Neuronal stem cell (in vitro differentiated cells): ENCODE data around the gene TAS2R50.

Experiments
- DNase-seq: peaks from one replicate; pipeline ENCODE4 v3.0.0-alpha.2; 2013; ENCODE audit warnings: low spot score
- H2AFZ ChIP-seq: one replicate; pipeline ENCODE4 v1.6.1; 2013; ENCODE audit warnings: mild to moderate bottlenecking, low read length, inconsistent platforms
- H2AK5ac ChIP-seq: 2 replicates; pipeline ENCODE4 v1.6.1; 2013; ENCODE audit warnings: low read depth, mild to moderate bottlenecking, inconsistent platforms, low read length, moderate library complexity, mixed read lengths
- H2BK120ac ChIP-seq: 2 replicates; pipeline ENCODE4 v1.6.1; 2013; ENCODE audit warnings: low read depth, mild to moderate bottlenecking, inconsistent platforms, low read length, moderate library complexity, mixed read lengths
- H2BK12ac ChIP-seq: one replicate; pipeline ENCODE4 v1.6.1; 2013; ENCODE audit warnings: low read length, inconsistent platforms
- H2BK15ac ChIP-seq: 2 replicates; pipeline ENCODE4 v1.6.1; 2013; ENCODE audit warnings: mild to moderate bottlenecking, low read length, inconsistent platforms, mixed read lengths
- H2BK5ac ChIP-seq: one replicate; pipeline ENCODE4 v1.6.1; 2013; ENCODE audit warnings: inconsistent platforms, mild to moderate bottlenecking, low read length, moderate library complexity
- H3K14ac ChIP-seq: one replicate; pipeline ENCODE4 v1.6.1; 2013; ENCODE audit warnings: low read length, inconsistent platforms
- H3K18ac ChIP-seq: 2 replicates; pipeline ENCODE4 v1.6.1; 2013; ENCODE audit warnings: low read length, inconsistent platforms
- H3K23ac ChIP-seq: 2 replicates; pipeline ENCODE4 v1.6.1; 2013; ENCODE audit warnings: low read depth, mild to moderate bottlenecking, mixed read lengths, low read length, inconsistent platforms; ENCODE audit not compliant: poor library complexity
- H3K27ac ChIP-seq: replicated peaks from 3 replicates; pipeline ENCODE4 v1.5.1; 2013; ENCODE audit warnings: low read length, inconsistent platforms
- H3K27me3 ChIP-seq, 3 experiments: 2 replicates each; pipeline ENCODE4 v1.6.1; 2013; ENCODE audit warnings: low read length in 3 of 3, mild to moderate bottlenecking in 2 of 3, inconsistent platforms in 1 of 3, low read depth in 1 of 3, mixed read lengths in 1 of 3, moderate library complexity in 1 of 3; ENCODE audit not compliant: control insufficient read depth in 3 of 3, insufficient read depth in 3 of 3
- H3K36me3 ChIP-seq, 2 donors: replicated peaks in 1 of 2; 2 replicates each; pipeline ENCODE4 v1.6.1; 2013; ENCODE audit warnings: low read length in 2 of 2; ENCODE audit not compliant: control insufficient read depth in 2 of 2, insufficient read depth in 2 of 2
- H3K4ac ChIP-seq: 2 replicates; pipeline ENCODE4 v1.6.1; 2013; ENCODE audit warnings: inconsistent platforms, mild to moderate bottlenecking, low read length, moderate library complexity
- H3K4me1 ChIP-seq, 2 donors: 1 replicate in 1 of 2; 2 replicates in 1 of 2; pipeline ENCODE4 v1.6.1; 2013; ENCODE audit warnings: low read length in 2 of 2, low read depth in 1 of 2; ENCODE audit not compliant: control insufficient read depth in 2 of 2, insufficient read depth in 1 of 2
- H3K4me2 ChIP-seq: one replicate; pipeline ENCODE4 v1.6.1; 2013; ENCODE audit warnings: mild to moderate bottlenecking, low read length, inconsistent platforms; ENCODE audit not compliant: insufficient read depth, poor library complexity, severe bottlenecking
- H3K4me3 ChIP-seq, 2 donors: 2 replicates each; pipeline ENCODE4 v1.5.1; 2013; ENCODE audit warnings: low read length in 2 of 2, mild to moderate bottlenecking in 2 of 2, inconsistent platforms in 1 of 2, moderate library complexity in 1 of 2
- H3K79me1 ChIP-seq: one replicate; pipeline ENCODE4 v1.6.1; 2013; ENCODE audit warnings: low read depth, mild to moderate bottlenecking, inconsistent platforms, low read length, moderate library complexity
- H3K9ac ChIP-seq: one replicate; pipeline ENCODE4 v1.6.1; 2013; ENCODE audit warnings: mild to moderate bottlenecking, low read depth, low read length, inconsistent platforms; ENCODE audit not compliant: poor library complexity
- H3K9me3 ChIP-seq, 2 donors: replicated peaks in 1 of 2; 2 replicates each; pipeline versions ENCODE3 to v1.6.1; 2013; ENCODE audit warnings: low read length in 2 of 2, mild to moderate bottlenecking in 2 of 2, inconsistent platforms in 1 of 2, low read depth in 1 of 2, mixed read lengths in 1 of 2, moderate library complexity in 1 of 2; ENCODE audit not compliant: control insufficient read depth in 2 of 2, insufficient read depth in 1 of 2
- H4K8ac ChIP-seq: one replicate; pipeline ENCODE4 v1.6.1; 2013; ENCODE audit warnings: low read depth, mild to moderate bottlenecking, inconsistent platforms, low read length, moderate library complexity
- H4K91ac ChIP-seq: one replicate; pipeline ENCODE4 v1.6.1; 2013; ENCODE audit warnings: low read length, low read depth, mild to moderate bottlenecking, inconsistent platforms; ENCODE audit not compliant: poor library complexity
- WGBS, 2 donors: extraction: QIAGEN DNeasy Blood & Tissue Kit; methylation state at CpG; one replicate each; pipeline ENCODE4 v1.1.7; 2013; ENCODE audit warnings: missing lambda C conversion rate in 2 of 2, mixed read lengths in 1 of 2; ENCODE audit not compliant: insufficient read length in 2 of 2, insufficient replicate concordance in 1 of 2; ENCODE audit errors: extremely low coverage in 2 of 2; 5-methylcytosine and 5-hydroxymethylcytosine counted together

TAS2R50 gene

GRCh38 chr12:10967409-10967808 lies 19.3 kb downstream of the TAS2R50 start:
- Histone ChIP-seq H3K23ac (no peak overlapping the region), H2BK12ac (no peak overlapping the region), H4K8ac (no peak overlapping the region), H3K36me3 (no peaks in the 10 kb centered on the region), H3K9ac (no peak overlapping the region), H2AFZ (no peak overlapping the region), H3K4me1 (no peaks in the 10 kb centered on the region), H3K27ac (no peak overlapping the region), H3K79me1 (no peaks in the 10 kb centered on the region), H3K9me3 (no peaks in the 10 kb centered on the region), H3K4ac (no peak overlapping the region), H2BK15ac (no peak overlapping the region), H3K27me3 (no peaks in the 10 kb centered on the region), H2BK120ac (no peak overlapping the region), H2AK5ac (no peak overlapping the region), H3K14ac (no peak overlapping the region), H3K18ac (no peak overlapping the region), H2BK5ac (no peak overlapping the region), H4K91ac (no peak overlapping the region), H3K4me3 (no peak overlapping the region), H3K4me2 (no peak overlapping the region)
- DNase-seq: no peak
- no CpG with 5 or more reads among the region's 2 CpGs for WGBS, 2 donors

GRCh38 chr12:10966314-10966713 lies 20.4 kb downstream of the TAS2R50 start:
- no peak for DNase-seq
- no peak overlapping the region for H3K4ac ChIP-seq

GRCh38 chr12:10965476-10965875 lies 21.2 kb downstream of the TAS2R50 start:
- DNase-seq: no peak
- H3K23ac ChIP-seq: no peak overlapping the region

More at GRCh38 chr12:10966314-10966713, 20.4 kb downstream of the TAS2R50 start:
- Histone ChIP-seq H2BK5ac (no peak overlapping the region), H2AK5ac (no peak overlapping the region), H4K91ac (no peak overlapping the region), H3K4me2 (no peak overlapping the region), H3K18ac (no peak overlapping the region), H2BK15ac (no peak overlapping the region), H3K14ac (no peak overlapping the region), H3K36me3 (peaks cover 0 to 3% of the 10 kb centered on the region in 2 donors), H3K23ac (no peak overlapping the region), H3K9me3 (no peaks in the 10 kb centered on the region), H2BK120ac (no peak overlapping the region), H3K4me3 (no peak overlapping the region), H2AFZ (no peak overlapping the region), H3K4me1 (no peaks in the 10 kb centered on the region), H2BK12ac (no peak overlapping the region), H3K27ac (no peak overlapping the region), H3K79me1 (no peaks in the 10 kb centered on the region), H4K8ac (no peak overlapping the region), H3K27me3 (no peaks in the 10 kb centered on the region), H3K9ac (no peak overlapping the region)

GRCh38 chr12:10960211-10960610 lies 26.5 kb downstream of the TAS2R50 start:
- Histone ChIP-seq H3K4me1 (peaks cover 0 to 1% of the 10 kb centered on the region in 2 donors), H3K79me1 (no peaks in the 10 kb centered on the region), H2BK120ac (no peak overlapping the region), H3K27ac (no peak overlapping the region), H3K14ac (no peak overlapping the region), H2AFZ (no peak overlapping the region), H2BK15ac (no peak overlapping the region), H4K91ac (no peak overlapping the region), H3K23ac (no peak overlapping the region), H3K9ac (no peak overlapping the region), H2BK5ac (no peak overlapping the region), H4K8ac (no peak overlapping the region), H3K27me3 (no peaks in the 10 kb centered on the region), H3K9me3 (peaks cover 0 to 16% of the 10 kb centered on the region in 2 donors), H2BK12ac (no peak overlapping the region), H3K18ac (no peak overlapping the region), H3K4me3 (no peak overlapping the region), H2AK5ac (no peak overlapping the region), H3K36me3 (peaks cover 0 to 3% of the 10 kb centered on the region in 2 donors), H3K4ac (no peak overlapping the region), H3K4me2 (no peak overlapping the region)
- no CpG with 5 or more reads among the region's 4 CpGs for WGBS, 2 donors
- no peak for DNase-seq

More at GRCh38 chr12:10965476-10965875, 21.2 kb downstream of the TAS2R50 start:
- Histone ChIP-seq H3K36me3 (peaks cover 0 to 3% of the 10 kb centered on the region in 2 donors), H3K27ac (no peak overlapping the region), H2BK120ac (no peak overlapping the region), H2BK15ac (no peak overlapping the region), H3K18ac (no peak overlapping the region), H3K4ac (no peak overlapping the region), H2BK12ac (no peak overlapping the region), H3K4me1 (no peaks in the 10 kb centered on the region), H3K27me3 (no peaks in the 10 kb centered on the region), H2BK5ac (no peak overlapping the region), H2AFZ (no peak overlapping the region), H3K9me3 (no peaks in the 10 kb centered on the region), H3K4me2 (no peak overlapping the region), H3K4me3 (no peak overlapping the region), H3K79me1 (no peaks in the 10 kb centered on the region), H3K14ac (no peak overlapping the region), H3K9ac (no peak overlapping the region), H4K8ac (no peak overlapping the region), H4K91ac (no peak overlapping the region), H2AK5ac (no peak overlapping the region)
- no CpG with 5 or more reads among the region's 1 CpG for WGBS, 2 donors
